ENCODE results near the gene APOC3.

The APOC3 gene

DNA sequence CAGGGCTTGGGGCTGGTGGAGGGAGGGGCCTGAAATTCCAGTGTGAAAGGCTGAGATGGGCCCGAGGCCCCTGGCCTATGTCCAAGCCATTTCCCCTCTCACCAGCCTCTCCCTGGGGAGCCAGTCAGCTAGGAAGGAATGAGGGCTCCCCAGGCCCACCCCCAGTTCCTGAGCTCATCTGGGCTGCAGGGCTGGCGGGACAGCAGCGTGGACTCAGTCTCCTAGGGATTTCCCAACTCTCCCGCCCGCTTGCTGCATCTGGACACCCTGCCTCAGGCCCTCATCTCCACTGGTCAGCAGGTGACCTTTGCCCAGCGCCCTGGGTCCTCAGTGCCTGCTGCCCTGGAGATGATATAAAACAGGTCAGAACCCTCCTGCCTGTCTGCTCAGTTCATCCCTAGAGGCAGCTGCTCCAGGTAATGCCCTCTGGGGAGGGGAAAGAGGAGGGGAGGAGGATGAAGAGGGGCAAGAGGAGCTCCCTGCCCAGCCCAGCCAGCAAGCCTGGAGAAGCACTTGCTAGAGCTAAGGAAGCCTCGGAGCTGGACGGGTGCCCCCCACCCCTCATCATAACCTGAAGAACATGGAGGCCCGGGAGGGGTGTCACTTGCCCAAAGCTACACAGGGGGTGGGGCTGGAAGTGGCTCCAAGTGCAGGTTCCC is at the start of gene APOC3:
APOC3 (plus strand) TSS at position 383 of the 659 bp plus-strand sequence. CDS start 676 bp downstream, outside the sequence.
- Histone ChIP-seq H3K4me1 (peaks cover 3 to 26% (median 21%) of the 10 kb centered on the region in 10 experiments), H3K27ac (no peak within 1 kb of the TSS; a peak in 1 of 22 replicates), H3K9ac (peak within 1 kb of the TSS in 2 of 11 experiments; percentile 15 to 35; a peak in 2 of 22 replicates)

GRCh38 chr11:116782728-116783127 is 47.0 kb upstream of the APOC3 start:
- no peak overlapping the region for H3K27ac ChIP-seq
- H3K4me2 ChIP-seq, result no peak overlapping the region
- peaks cover 89 to 95% (median 92%) of the 10 kb centered on the region in 11 experiments for H3K36me3 ChIP-seq

More for the DNA sequence above, at the start of gene APOC3:
- Histone ChIP-seq H3K4me3 (no peak within 1 kb of the TSS), H3K4me2 (peak within 1 kb of the TSS in 9 of 11 experiments; percentile 23 to 71 (median 59); a peak in 16 of 22 replicates), H3K9me3 (replicated peaks in 1 of 11) (no peaks in the 10 kb centered on the region), H3K27me3 (no peaks in the 10 kb centered on the region), H3K36me3 (no peaks in the 10 kb centered on the region), H4K20me1 (no peaks in the 10 kb centered on the region)
- no peak for TF ChIP-seq Cebpa-rat (IDR thresholded peaks at IDR 0.05)

DNA sequence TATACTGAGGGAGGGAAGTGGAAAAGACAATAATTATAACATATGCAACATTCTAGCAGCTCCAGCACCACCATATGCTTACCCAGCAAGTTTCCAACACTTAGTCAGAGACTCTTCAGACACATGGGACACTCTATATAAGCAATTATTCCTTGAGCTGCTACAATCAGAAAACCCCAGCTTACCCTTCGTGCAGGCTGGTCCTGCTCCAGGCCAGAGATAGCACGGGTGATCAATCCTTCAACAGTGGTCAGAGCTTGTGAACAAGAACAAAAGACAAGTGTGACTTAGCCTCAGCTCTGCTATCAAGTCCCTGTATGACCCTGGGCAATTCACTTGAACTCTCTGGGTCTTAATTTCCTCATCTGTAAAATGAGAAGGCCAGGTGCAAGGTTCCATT is 43.4 kb upstream of the APOC3 start:
- Histone ChIP-seq H3K4me3 (peak overlapping the region; percentile 81 to 98 (median 88); a peak in 18 of 20 replicates), H3K27ac (no peak overlapping the region), H3K4me2 (peak overlapping the region; percentile 87 to 98 (median 94)), H3K36me3 (peaks cover 53 to 59% (median 56%) of the 10 kb centered on the region in 11 experiments), H3K27me3 (no peaks in the 10 kb centered on the region), H3K9me3 (replicated peaks in 1 of 11) (no peaks in the 10 kb centered on the region), H3K4me1 (peaks cover 19 to 41% (median 29%) of the 10 kb centered on the region in 10 experiments), H3K9ac (peak overlapping the region in 8 of 11 experiments; percentile 86 to 95 (median 90); a peak in 12 of 22 replicates), H4K20me1 (peaks cover 0 to 56% (median 15%) of the 10 kb centered on the region in 11 experiments; a peak in 8 of 22 replicates)
- TF ChIP-seq Cebpa-rat (IDR thresholded peaks at IDR 0.05), result no peak

More at GRCh38 chr11:116782728-116783127, 47.0 kb upstream of the APOC3 start:
- Histone ChIP-seq H3K9ac (0 out of 22 replicates have a peak overlapping the region, but pooled peaks of 1 of the 11 experiments have one; percentile 29), H4K20me1 (peaks cover 0 to 81% (median 16%) of the 10 kb centered on the region in 11 experiments; a peak in 10 of 22 replicates), H3K4me1 (peaks cover 11 to 37% (median 18%) of the 10 kb centered on the region in 10 experiments), H3K9me3 (replicated peaks in 1 of 11) (no peaks in the 10 kb centered on the region), H3K4me3 (no peak overlapping the region), H3K27me3 (no peaks in the 10 kb centered on the region)
- TF ChIP-seq Cebpa-rat (IDR thresholded peaks at IDR 0.05), result no peak

DNA sequence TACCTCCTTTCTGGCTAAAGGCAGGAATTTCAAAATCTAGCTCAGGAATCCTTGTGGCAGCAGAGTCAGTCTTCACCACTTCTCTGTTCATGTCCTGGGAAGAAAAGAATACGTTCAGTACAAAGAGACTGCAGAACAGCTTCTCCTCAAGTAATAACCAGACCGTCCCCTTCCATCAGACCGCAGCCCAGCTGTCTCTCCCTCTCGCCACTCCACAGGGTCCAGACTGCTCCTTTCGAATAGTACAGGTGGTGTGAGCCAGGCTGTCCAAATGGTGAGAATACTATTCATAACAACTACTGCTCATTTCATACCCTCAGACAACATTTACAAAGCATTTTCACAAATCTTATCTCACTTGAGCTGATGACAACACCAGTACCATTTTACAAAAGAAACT is 42.7 kb upstream of the APOC3 start:
- Histone ChIP-seq H3K4me1 (peaks cover 19 to 41% (median 29%) of the 10 kb centered on the region in 10 experiments), H3K36me3 (peaks cover 46 to 52% (median 50%) of the 10 kb centered on the region in 11 experiments), H3K27ac (peak overlapping the region; percentile 77 to 88 (median 83); a peak in 20 of 22 replicates), H3K4me3 (peak overlapping the region; percentile 81 to 98 (median 88)), H3K27me3 (no peaks in the 10 kb centered on the region), H4K20me1 (peaks cover 0 to 50% (median 14%) of the 10 kb centered on the region in 11 experiments; a peak in 8 of 22 replicates), H3K9ac (peak overlapping the region; percentile 84 to 95 (median 90)), H3K4me2 (peak overlapping the region; percentile 87 to 98 (median 94)), H3K9me3 (replicated peaks in 1 of 11) (no peaks in the 10 kb centered on the region)
- TF ChIP-seq Cebpa-rat (IDR thresholded peaks at IDR 0.05), result no peak

GRCh38 chr11:116787436-116787785 is 42.3 kb upstream of the APOC3 start:
- H3K4me3 ChIP-seq, result peak overlapping the region; percentile 81 to 98 (median 88)
- H3K36me3 ChIP-seq, result peaks cover 42 to 48% (median 45%) of the 10 kb centered on the region in 11 experiments
- peak overlapping the region; percentile 77 to 88 (median 83) for H3K27ac ChIP-seq
- H3K27me3 ChIP-seq, result no peaks in the 10 kb centered on the region
- H3K4me1 ChIP-seq, result peaks cover 19 to 43% (median 29%) of the 10 kb centered on the region in 10 experiments
- H3K4me2 ChIP-seq, result peak overlapping the region; percentile 87 to 98 (median 94)
- H3K9me3 ChIP-seq (replicated peaks in 1 of 11), result no peaks in the 10 kb centered on the region
- no peak for TF ChIP-seq Cebpa-rat (IDR thresholded peaks at IDR 0.05)
- H3K9ac ChIP-seq, result peak overlapping the region; percentile 84 to 95 (median 90)
- H4K20me1 ChIP-seq, result peaks cover 0 to 46% (median 11%) of the 10 kb centered on the region in 11 experiments; a peak in 8 of 22 replicates

GRCh38 chr11:116787786-116788486 is 41.8 kb upstream of the APOC3 start, which contains the start of gene ZPR1:
Gene ZPR1 (minus strand): TSS chr11:116788023. CDS start chr11:116787990, 33 bp downstream.
- TF ChIP-seq Cebpa-rat (IDR thresholded peaks at IDR 0.05), result no peak
- peak within 1 kb of the TSS; percentile 81 to 98 (median 88) for H3K4me3 ChIP-seq
- no peaks in the 10 kb centered on the region for H3K9me3 ChIP-seq (replicated peaks in 1 of 11)
- peak within 1 kb of the TSS; percentile 84 to 95 (median 90) for H3K9ac ChIP-seq
- H3K4me2 ChIP-seq, result peak within 1 kb of the TSS; percentile 90 to 98 (median 94)
- H3K4me1 ChIP-seq, result peaks cover 19 to 48% (median 30%) of the 10 kb centered on the region in 10 experiments
- H3K27me3 ChIP-seq, result no peaks in the 10 kb centered on the region
- H3K36me3 ChIP-seq, result peaks cover 37 to 42% (median 40%) of the 10 kb centered on the region in 11 experiments
- H3K27ac ChIP-seq, result peak within 1 kb of the TSS; percentile 77 to 88 (median 83)
- H4K20me1 ChIP-seq, result peaks cover 0 to 43% (median 8%) of the 10 kb centered on the region in 11 experiments; a peak in 8 of 22 replicates

DNA sequence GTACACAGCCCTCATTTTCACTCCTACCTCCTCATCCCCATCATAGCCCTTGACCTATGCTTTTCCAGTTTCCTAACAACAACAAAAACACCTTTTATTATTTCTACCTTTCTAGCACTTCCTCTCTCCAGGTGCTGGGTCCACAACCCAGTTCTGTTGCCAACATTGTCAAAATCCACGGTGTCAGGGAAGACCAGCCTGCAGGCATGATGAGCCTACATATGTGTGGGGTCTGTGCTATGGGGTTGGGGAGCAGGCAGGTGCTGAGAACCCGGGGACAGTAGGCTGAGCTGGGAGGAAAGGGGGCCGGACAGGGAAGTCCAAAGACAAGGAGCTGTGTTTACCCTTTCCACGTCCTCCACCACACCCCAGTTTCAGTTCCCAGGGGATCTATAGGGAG is 41.2 kb upstream of the APOC3 start:
- Histone ChIP-seq H4K20me1 (peaks cover 0 to 37% (median 8%) of the 10 kb centered on the region in 11 experiments; a peak in 8 of 22 replicates), H3K9me3 (replicated peaks in 1 of 11) (no peaks in the 10 kb centered on the region), H3K36me3 (peaks cover 31 to 36% (median 34%) of the 10 kb centered on the region in 11 experiments), H3K4me2 (peak overlapping the region; percentile 90 to 98 (median 93)), H3K4me1 (peaks cover 19 to 50% (median 30%) of the 10 kb centered on the region in 10 experiments), H3K27ac (peak overlapping the region in 10 of 11 experiments; percentile 77 to 88 (median 83); a peak in 15 of 22 replicates), H3K9ac (peak overlapping the region; percentile 84 to 95 (median 90)), H3K4me3 (peak overlapping the region; percentile 81 to 98 (median 88)), H3K27me3 (no peaks in the 10 kb centered on the region)
- TF ChIP-seq Cebpa-rat (IDR thresholded peaks at IDR 0.05), result no peak

- Histone ChIP-seq H3K9ac (no peak overlapping the region), H3K4me2 (peak overlapping the region; percentile 90 to 98 (median 93); a peak in 20 of 22 replicates), H3K4me1 (peaks cover 19 to 49% (median 30%) of the 10 kb centered on the region in 10 experiments), H4K20me1 (peaks cover 0 to 34% (median 8%) of the 10 kb centered on the region in 11 experiments; a peak in 6 of 22 replicates), H3K27ac (0 out of 22 replicates have a peak overlapping the region, but pooled peaks of 1 of the 11 experiments have one; percentile 77), H3K9me3 (replicated peaks in 1 of 11) (no peaks in the 10 kb centered on the region), H3K27me3 (no peaks in the 10 kb centered on the region), H3K4me3 (no peak overlapping the region), H3K36me3 (peaks cover 26 to 32% (median 30%) of the 10 kb centered on the region in 11 experiments)
- TF ChIP-seq Cebpa-rat (IDR thresholded peaks at IDR 0.05), result no peak
Measured at GRCh38 chr11:116788975-116789374, 40.7 kb upstream of the APOC3 start.

Measured in BLaER1 treated with 17β-estradiol and CSF1 and Interleukin-3, amounts not matched to agents 10 nM and 100 nM (cell line).